Measurements from ENCODE around the gene PIP5K1B. TPM values are rescaled to one million over a fixed set of nuclear protein-coding genes. Genes with fewer than 3 reads are reported as not detected.
A peak's percentile ranks its signal among the peaks of the same experiment; 100 is the strongest.

Gene PIP5K1B
- total RNA-seq, 1 experiment from 2014 or later: not detected

DNA sequence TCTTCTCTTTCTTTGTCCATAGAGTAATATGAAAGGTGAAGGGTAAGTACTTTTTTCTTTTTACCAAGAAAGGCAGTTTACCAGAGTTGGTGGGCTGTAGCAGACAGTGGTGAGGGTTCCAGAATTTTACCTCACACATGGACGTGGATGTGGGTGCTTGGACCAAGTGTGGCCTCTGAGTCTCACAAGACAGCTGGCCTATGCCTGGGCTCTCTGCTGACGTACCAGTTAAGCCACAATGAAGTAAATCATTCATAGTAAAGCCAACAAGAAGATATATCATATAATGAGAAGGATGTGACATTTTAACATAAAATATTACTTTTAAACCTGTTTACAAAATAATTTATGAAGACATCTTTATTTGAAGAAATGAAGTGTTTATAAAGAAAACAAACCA lies 202.9 kb downstream of the PIP5K1B start:
- no peaks in the 10 kb centered on the region for H3K79me2 ChIP-seq (ENCODE audit: low read length)
- DNase-seq (no peak), ATAC-seq (no peak)
- no peak for TF ChIP-seq EZH2 (IDR thresholded peaks at IDR 0.05; ENCODE audit: low read length, unreplicated experiment)
- TF ChIP-seq, protein P1, sequence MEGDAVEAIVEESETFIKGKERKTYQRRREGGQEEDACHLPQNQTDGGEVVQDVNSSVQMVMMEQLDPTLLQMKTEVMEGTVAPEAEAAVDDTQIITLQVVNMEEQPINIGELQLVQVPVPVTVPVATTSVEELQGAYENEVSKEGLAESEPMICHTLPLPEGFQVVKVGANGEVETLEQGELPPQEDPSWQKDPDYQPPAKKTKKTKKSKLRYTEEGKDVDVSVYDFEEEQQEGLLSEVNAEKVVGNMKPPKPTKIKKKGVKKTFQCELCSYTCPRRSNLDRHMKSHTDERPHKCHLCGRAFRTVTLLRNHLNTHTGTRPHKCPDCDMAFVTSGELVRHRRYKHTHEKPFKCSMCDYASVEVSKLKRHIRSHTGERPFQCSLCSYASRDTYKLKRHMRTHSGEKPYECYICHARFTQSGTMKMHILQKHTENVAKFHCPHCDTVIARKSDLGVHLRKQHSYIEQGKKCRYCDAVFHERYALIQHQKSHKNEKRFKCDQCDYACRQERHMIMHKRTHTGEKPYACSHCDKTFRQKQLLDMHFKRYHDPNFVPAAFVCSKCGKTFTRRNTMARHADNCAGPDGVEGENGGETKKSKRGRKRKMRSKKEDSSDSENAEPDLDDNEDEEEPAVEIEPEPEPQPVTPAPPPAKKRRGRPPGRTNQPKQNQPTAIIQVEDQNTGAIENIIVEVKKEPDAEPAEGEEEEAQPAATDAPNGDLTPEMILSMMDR (conservative IDR thresholded peaks at IDR 0.05; ENCODE audit: low read depth, low read length): no peak
- no peak for TF ChIP-seq EZH2phosphoT487 (IDR thresholded peaks at IDR 0.05; ENCODE audit: borderline replicate concordance, low read length)
- no peak overlapping the region for H3K27ac ChIP-seq (ENCODE audit: low read length)
- no TSS peak for BruUV-seq (replicated peaks)
- H4K20me1 ChIP-seq (ENCODE audit: low read length): no peaks in the 10 kb centered on the region
- H3K36me3 ChIP-seq (ENCODE audit: low read depth, low read length): no peaks in the 10 kb centered on the region
- H3K4me2 ChIP-seq (ENCODE audit: low read length): no peak overlapping the region
- ChIA-PET POLR2A (ENCODE audit: unreplicated experiment) (no interaction called here), CTCF (no interaction called here)
- H3F3A ChIP-seq (ENCODE audit: low read length, unreplicated experiment): no peaks in the 10 kb centered on the region
- no peak overlapping the region for H3K9ac ChIP-seq (ENCODE audit: low read length)
- H3K9me3 ChIP-seq (ENCODE audit: low read length): no peaks in the 10 kb centered on the region
- H3K4me1 ChIP-seq (ENCODE audit: insufficient read depth, low read length): no peaks in the 10 kb centered on the region
- intact Hi-C loops (cut with micrococcal nuclease): no loop called here
- no peak overlapping the region for H3K4me3 ChIP-seq (ENCODE audit: low read length)
- H2AFZ ChIP-seq (ENCODE audit: low read length): no peak overlapping the region
- H3K9me2 ChIP-seq (replicated peaks; ENCODE audit: low read length): no peaks in the 10 kb centered on the region
- peaks cover 65% of the 10 kb centered on the region for H3K27me3 ChIP-seq (ENCODE audit: low read length)

DNA sequence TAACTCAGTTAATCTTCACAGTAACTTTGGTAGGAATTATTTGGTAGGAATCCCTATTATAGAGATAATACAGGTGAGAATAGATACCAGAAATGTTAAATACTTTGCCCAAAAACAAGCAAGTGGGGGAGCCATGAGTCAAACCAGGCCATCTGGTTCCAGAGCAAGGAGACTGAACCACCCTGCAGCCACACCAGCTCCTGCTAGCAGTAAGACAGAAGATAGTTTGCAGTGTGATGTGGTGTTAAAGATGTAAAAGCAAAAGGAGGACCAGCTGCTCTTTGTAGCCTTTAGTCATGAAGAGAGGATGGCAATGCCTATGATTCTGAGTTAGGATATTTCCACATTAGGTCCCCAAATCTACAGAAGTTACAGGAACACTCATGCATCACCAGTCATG lies 207.5 kb downstream of the PIP5K1B start:
- Histone ChIP-seq H3F3A (ENCODE audit: low read length, unreplicated experiment) (no peaks in the 10 kb centered on the region), H3K4me2 (ENCODE audit: low read length) (no peak overlapping the region), H3K9ac (ENCODE audit: low read length) (no peak overlapping the region), H2AFZ (ENCODE audit: low read length) (no peak overlapping the region), H3K9me3 (ENCODE audit: low read length) (no peaks in the 10 kb centered on the region), H3K27me3 (ENCODE audit: low read length) (peaks cover 62% of the 10 kb centered on the region), H3K9me2 (replicated peaks; ENCODE audit: low read length) (no peaks in the 10 kb centered on the region), H3K4me3 (ENCODE audit: low read length) (no peak overlapping the region), H3K4me1 (ENCODE audit: insufficient read depth, low read length) (no peaks in the 10 kb centered on the region), H4K20me1 (ENCODE audit: low read length) (no peaks in the 10 kb centered on the region), H3K79me2 (ENCODE audit: low read length) (no peaks in the 10 kb centered on the region), H3K27ac (ENCODE audit: low read length) (no peak overlapping the region), H3K36me3 (ENCODE audit: low read depth, low read length) (no peaks in the 10 kb centered on the region)
- no peak for ATAC-seq
- ChIA-PET CTCF (no interaction called here), POLR2A (ENCODE audit: unreplicated experiment) (no interaction called here)
- TF ChIP-seq EZH2phosphoT487 (IDR thresholded peaks at IDR 0.05; ENCODE audit: borderline replicate concordance, low read length): no peak
- no peak for TF ChIP-seq EZH2 (IDR thresholded peaks at IDR 0.05; ENCODE audit: low read length, unreplicated experiment)
- TF ChIP-seq, protein P1 (conservative IDR thresholded peaks at IDR 0.05; ENCODE audit: low read depth, low read length): no peak
- DNase-seq: no peak
- intact Hi-C loops (cut with micrococcal nuclease): no loop called here
- no TSS peak for BruUV-seq (replicated peaks)

DNA sequence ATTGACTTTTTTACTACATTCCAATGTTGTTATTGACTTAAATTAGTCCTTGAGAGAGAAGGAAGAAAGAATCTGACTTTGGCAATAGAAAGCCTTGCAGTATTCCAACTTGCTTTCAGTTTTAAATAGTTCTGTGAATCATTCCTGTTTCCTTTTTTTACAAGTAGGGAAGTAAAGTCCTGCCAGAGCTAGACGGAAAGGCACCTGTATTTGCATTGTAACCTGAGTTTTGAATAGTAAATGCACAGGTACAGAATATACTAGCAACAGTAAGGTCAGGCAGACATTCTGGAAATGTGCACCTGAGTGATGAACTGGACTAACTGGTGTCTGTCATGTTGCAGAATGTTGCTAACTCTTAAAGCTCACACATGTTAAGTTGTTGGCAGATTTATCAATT lies 208.0 kb downstream of the PIP5K1B start:
- POLR2A ChIA-PET (ENCODE audit: unreplicated experiment): no interaction called here
- intact Hi-C loops (cut with micrococcal nuclease): no loop called here

More for the DNA sequence above, 208.0 kb downstream of the PIP5K1B start:
- no peak overlapping the region for H3K9ac ChIP-seq (ENCODE audit: low read length)
- CTCF ChIA-PET: no interaction called here
- H4K20me1 ChIP-seq (ENCODE audit: low read length): no peaks in the 10 kb centered on the region
- no peaks in the 10 kb centered on the region for H3K9me2 ChIP-seq (replicated peaks; ENCODE audit: low read length)
- ATAC-seq (no peak), DNase-seq (peak; percentile 2)
- H3K4me3 ChIP-seq (ENCODE audit: low read length): no peak overlapping the region
- H3K27me3 ChIP-seq (ENCODE audit: low read length): peaks cover 58% of the 10 kb centered on the region
- no peaks in the 10 kb centered on the region for H3K79me2 ChIP-seq (ENCODE audit: low read length)
- no peak overlapping the region for H3K27ac ChIP-seq (ENCODE audit: low read length)
- H3K4me2 ChIP-seq (ENCODE audit: low read length): no peak overlapping the region
- no peaks in the 10 kb centered on the region for H3K36me3 ChIP-seq (ENCODE audit: low read depth, low read length)
- H2AFZ ChIP-seq (ENCODE audit: low read length): no peak overlapping the region
- no peaks in the 10 kb centered on the region for H3F3A ChIP-seq (ENCODE audit: low read length, unreplicated experiment)
- no peaks in the 10 kb centered on the region for H3K9me3 ChIP-seq (ENCODE audit: low read length)
- no peaks in the 10 kb centered on the region for H3K4me1 ChIP-seq (ENCODE audit: insufficient read depth, low read length)
- TF ChIP-seq EZH2phosphoT487 (IDR thresholded peaks at IDR 0.05; ENCODE audit: borderline replicate concordance, low read length): no peak
- TF ChIP-seq EZH2 (IDR thresholded peaks at IDR 0.05; ENCODE audit: low read length, unreplicated experiment): no peak
- TF ChIP-seq, protein P1 (conservative IDR thresholded peaks at IDR 0.05; ENCODE audit: low read depth, low read length): no peak
- BruUV-seq (replicated peaks): no TSS peak

All from PC-3 (cell line).